Calu3 (cell line): Measurements from ENCODE around the gene PCDHGA9. TPM values are rescaled to one million over a fixed set of nuclear protein-coding genes. Genes with fewer than 3 reads are reported as not detected.
A peak's percentile ranks its signal among the peaks of the same experiment; 100 is the strongest.
"Not testable (repeated sequence)": the region's sequence is repeated elsewhere in the genome, so short reads cannot be mapped to it uniquely, and the experiment has no call there.

Experiments
- BruUV-seq: library from RNA; stranded (reverse); fragments of 400-500 nt; replicated peaks from 2 replicates; lab custom pipeline; 2021; lab: Mats Ljungman, UMichigan
- CTCF ChIA-PET: fragments of 300-600 bp; sonication (Branson Sonifier 250); formaldehyde crosslinking; loops from one replicate; lab custom pipeline; 2022; ENCODE audit warnings: antibody characterized with exemption; lab: Charles Lee
- DNase-seq: peaks from one replicate; pipeline ENCODE4 v3.0.0; 2022
- H3K27ac Mint-ChIP-seq: one replicate; pipeline ENCODE4 v1.8.0; 2022; ENCODE audit warnings: mixed read lengths; ENCODE audit not compliant: unreplicated experiment
- H3K27me3 Mint-ChIP-seq: one replicate; pipeline ENCODE4 v1.8.0; 2022; ENCODE audit warnings: mixed read lengths; ENCODE audit not compliant: unreplicated experiment
- H3K36me3 Mint-ChIP-seq: one replicate; pipeline ENCODE4 v1.8.0; 2022; ENCODE audit warnings: mild to moderate bottlenecking, moderate library complexity, mixed read lengths; ENCODE audit not compliant: insufficient read depth, unreplicated experiment
- H3K4me1 Mint-ChIP-seq: one replicate; pipeline ENCODE4 v1.8.0; 2022; ENCODE audit warnings: mild to moderate bottlenecking, low read depth, mixed read lengths; ENCODE audit not compliant: unreplicated experiment
- H3K4me3 Mint-ChIP-seq: one replicate; pipeline ENCODE4 v1.8.0; 2022; ENCODE audit warnings: mild to moderate bottlenecking, low read depth, moderate library complexity, mixed read lengths; ENCODE audit not compliant: unreplicated experiment
- H3K9me3 Mint-ChIP-seq: one replicate; pipeline ENCODE4 v1.8.0; 2022; ENCODE audit warnings: low read depth, mixed read lengths; ENCODE audit not compliant: unreplicated experiment
- CTCF ChIP-seq: fragments of 200-600 bp; IDR thresholded peaks from one replicate; pipeline ENCODE4 v1.8.0; 2022; ENCODE audit warnings: antibody characterized with exemption; ENCODE audit not compliant: unreplicated experiment
- intact Hi-C: fragments of 100-400 bp; cut with micrococcal nuclease; formaldehyde crosslinking; loops from one replicate; pipeline ENCODE4 v1.10.0; 2022; ENCODE audit not compliant: unreplicated experiment
- total RNA-seq: library from RNA; stranded (reverse); gene quantifications from 2 replicates; pipeline ENCODE4 v1.2.3, GENCODE V29; 2022

PCDHGA9 gene
- total RNA-seq, 1 experiment from 2014 or later = 18.1 TPM

GRCh38 chr5:141413540-141414069 is 11.0 kb downstream of the PCDHGA9 start:
- Mint-ChIP-seq H3K4me1 (peaks cover 20% of the 10 kb centered on the region), H3K27me3 (no peaks in the 10 kb centered on the region), H3K4me3 (no peak overlapping the region), H3K9me3 (peaks cover 20% of the 10 kb centered on the region), H3K36me3 (peaks cover 29% of the 10 kb centered on the region), H3K27ac (no peak overlapping the region)
- no TSS peak for BruUV-seq
- intact Hi-C loops = no loop called here
- no peak for TF ChIP-seq CTCF
- no peak for DNase-seq
- CTCF ChIA-PET = no interaction called here

GRCh38 chr5:141414548-141415274 is 12.1 kb downstream of the PCDHGA9 start:
- CTCF ChIA-PET, BruUV-seq, H3K27ac Mint-ChIP-seq, DNase-seq, H3K4me3 Mint-ChIP-seq, H3K27me3 Mint-ChIP-seq, intact Hi-C loops: not testable (repeated sequence)
- peaks cover 20% of the 10 kb centered on the region for H3K9me3 Mint-ChIP-seq
- peaks cover 36% of the 10 kb centered on the region for H3K36me3 Mint-ChIP-seq
- H3K4me1 Mint-ChIP-seq = peaks cover 15% of the 10 kb centered on the region

GRCh38 chr5:141415275-141415618 is 12.7 kb downstream of the PCDHGA9 start:
- H3K4me3 Mint-ChIP-seq, intact Hi-C loops, BruUV-seq, H3K27ac Mint-ChIP-seq, CTCF ChIA-PET, DNase-seq, H3K27me3 Mint-ChIP-seq: not testable (repeated sequence)
- Mint-ChIP-seq H3K36me3 (peaks cover 34% of the 10 kb centered on the region), H3K9me3 (peaks cover 21% of the 10 kb centered on the region), H3K4me1 (peaks cover 11% of the 10 kb centered on the region)

- BruUV-seq, H3K27me3 Mint-ChIP-seq, H3K4me1 Mint-ChIP-seq: not testable (repeated sequence)
- H3K9me3 Mint-ChIP-seq = peaks cover 20% of the 10 kb centered on the region
- intact Hi-C loops = loop anchor here (1.0 kb wide), 2 partner anchors 107 to 141 kb away; no protein-coding TSS in a partner anchor
- peak; percentile 75 for TF ChIP-seq CTCF
- peak; percentile 88 for DNase-seq
- peak within 1 kb of the TSS; percentile 69 for H3K4me3 Mint-ChIP-seq
- H3K36me3 Mint-ChIP-seq = peaks cover 37% of the 10 kb centered on the region
- CTCF ChIA-PET = interaction anchor here (0.6 to 1.7 kb wide), 14 partner anchors 9 to 202 kb away, joined by 3 to 14 read pairs (median 5); partner anchors contain the start of genes DIAPH1, PCDHB14, PCDHGA9 and PCDHGB5
- peak within 1 kb of the TSS; percentile 66 for H3K27ac Mint-ChIP-seq
These were observed 15.1 kb downstream of the PCDHGA9 start, which contains the start of gene PCDHGB7 for GRCh38 chr5:141417494-141418172. Gene PCDHGB7 (plus strand): TSS chr5:141417677. CDS start chr5:141417860, 183 bp downstream.
